HG02642 (cell line): Measurements from ENCODE around the gene PDE4B.

Experiments used
- ATAC-seq: cut with Tn5 transposase; IDR thresholded peaks from one replicate; pipeline ENCODE4 v1.9.1; 2021; ENCODE audit warnings: mild to moderate bottlenecking; ENCODE audit not compliant: unreplicated experiment, poor library complexity

Gene PDE4B

GRCh38 chr1:66270119-66270812 is 477.6 kb downstream of the PDE4B start:
- no peak for ATAC-seq

- no peak for ATAC-seq
Measured at GRCh38 chr1:66271216-66271903, 478.7 kb downstream of the PDE4B start.

DNA sequence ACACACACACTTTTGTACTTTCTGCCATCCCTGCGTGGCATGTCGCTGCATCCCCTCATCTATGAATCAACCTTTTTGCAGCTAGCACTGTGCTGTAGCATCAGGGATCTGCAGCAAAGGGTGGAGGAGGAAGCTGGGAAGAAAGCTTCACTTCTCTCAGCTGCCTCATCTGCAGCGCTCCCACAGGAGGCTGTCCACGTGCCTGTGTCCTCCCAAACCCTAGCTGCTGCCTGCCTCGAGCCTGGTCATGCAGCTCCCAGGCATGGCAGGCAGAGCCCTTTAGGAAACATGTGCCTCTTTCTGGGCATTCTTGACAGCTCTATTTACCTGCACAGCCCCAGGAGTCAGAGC is 479.2 kb downstream of the PDE4B start:
- ATAC-seq, result no peak

DNA sequence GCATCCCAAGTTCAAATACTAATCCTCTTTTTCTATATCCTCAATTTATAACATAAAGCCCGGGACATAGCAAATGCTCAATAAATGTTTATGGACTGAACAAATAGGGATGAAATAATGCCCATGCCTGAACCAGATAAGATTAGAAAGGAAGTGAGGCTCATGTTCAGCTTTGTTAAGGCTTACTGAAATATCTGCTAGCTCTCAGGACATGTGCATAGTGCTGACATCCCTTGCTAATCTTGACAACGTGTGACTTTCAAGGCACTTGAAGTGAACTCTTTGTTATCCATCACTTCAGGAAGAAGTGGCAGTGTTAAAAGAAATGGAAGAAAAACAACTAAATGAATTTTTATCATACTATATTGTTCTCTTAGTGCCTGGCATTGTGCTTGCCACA is 481.0 kb downstream of the PDE4B start:
- ATAC-seq, result no peak

DNA sequence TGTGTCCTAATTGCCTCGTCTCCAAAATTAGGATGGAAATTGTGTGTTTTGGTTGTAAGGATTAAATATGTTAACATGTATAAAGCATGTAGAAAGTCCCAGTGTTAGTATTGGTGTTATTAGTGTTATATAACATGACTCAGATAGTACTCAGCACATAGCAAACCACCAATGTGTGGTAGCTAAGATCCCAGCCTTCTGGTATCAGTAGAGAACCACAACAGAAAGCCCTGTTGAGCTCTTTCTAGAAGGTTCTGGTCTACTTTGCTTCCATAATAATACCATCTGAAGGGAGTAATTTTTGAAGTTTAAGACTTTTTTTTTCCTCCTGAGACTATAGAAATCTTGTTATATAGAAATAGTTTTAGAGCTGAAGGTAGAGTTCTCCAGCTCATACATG is 481.9 kb downstream of the PDE4B start:
- ATAC-seq, result peak; percentile 39

DNA sequence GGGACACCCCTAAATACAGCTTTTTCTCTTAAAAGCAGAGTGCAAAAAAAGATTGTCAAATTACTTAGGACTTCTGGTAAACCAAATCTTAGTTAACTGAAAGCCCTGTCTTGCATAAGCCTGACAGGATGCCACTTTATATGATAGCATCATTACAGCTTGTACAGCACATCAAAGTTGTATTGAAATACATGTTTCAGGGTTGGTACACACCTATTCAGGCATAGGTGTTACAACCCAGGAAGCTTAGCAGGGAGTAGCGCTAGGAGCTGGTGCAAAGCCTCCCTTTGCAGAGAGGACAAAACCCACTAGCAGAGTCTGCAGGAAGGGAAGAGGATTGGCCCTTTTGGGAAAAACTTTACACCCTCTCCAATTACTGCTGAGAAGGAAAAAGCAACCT is 482.4 kb downstream of the PDE4B start:
- no peak for ATAC-seq

DNA sequence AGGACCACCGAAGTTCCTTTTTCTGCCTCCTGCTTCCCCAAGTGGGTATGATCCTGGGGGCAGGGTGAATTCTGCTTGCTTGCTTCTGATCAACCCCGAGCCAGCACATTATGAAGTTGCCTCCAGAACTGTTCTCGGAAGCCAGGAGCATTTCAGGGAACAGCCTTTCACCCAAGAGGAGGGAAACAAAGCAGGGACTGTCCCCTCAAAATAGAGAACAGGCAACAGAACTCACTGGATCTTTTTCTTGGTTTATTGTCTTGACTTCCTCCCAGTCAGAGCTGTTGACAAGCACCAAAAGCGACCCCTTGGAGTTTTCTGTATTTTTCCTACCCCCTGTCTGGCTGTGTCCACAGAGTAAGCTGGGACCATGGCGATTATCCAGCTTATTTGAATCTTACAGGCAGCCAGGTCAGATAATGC is 482.9 kb downstream of the PDE4B start:
- ATAC-seq, result no peak

GRCh38 chr1:66276218-66276617 is 483.5 kb downstream of the PDE4B start:
- peak; percentile 72 for ATAC-seq

DNA sequence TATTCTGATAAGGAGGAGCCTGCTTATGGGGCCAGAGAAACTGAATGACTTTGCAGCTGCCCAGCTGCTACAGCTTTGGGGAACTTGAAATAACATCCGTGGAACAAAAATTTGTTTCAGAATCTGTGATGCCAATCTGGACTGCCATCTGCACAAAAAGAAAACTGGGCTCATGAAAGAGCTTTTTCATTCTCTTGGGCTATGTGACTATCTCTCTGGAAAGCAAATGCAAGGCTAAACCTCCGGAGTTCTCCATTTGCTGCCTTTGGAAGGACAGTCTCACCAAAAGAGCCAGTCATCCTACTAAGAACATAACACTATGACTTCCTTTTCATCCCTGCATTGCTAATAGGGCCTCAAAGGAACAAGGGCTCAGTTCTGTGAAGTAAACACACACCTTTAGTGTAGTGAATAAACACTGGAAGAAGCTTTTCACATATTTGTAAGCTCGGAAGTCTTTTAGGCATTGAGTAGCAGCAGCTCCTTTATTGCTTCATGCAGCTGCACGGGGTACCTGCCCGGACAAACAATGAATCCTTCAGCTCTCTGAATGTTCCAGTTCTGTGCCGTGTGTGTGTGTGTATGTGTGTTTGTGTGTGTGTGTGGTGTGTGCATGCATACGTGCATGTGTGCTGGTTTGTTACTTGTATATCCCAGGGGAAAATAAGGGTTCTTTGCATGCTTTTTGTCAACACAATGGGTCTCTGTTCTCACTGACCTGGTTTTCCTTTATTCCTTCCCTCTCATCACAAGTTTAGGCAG is 485.7 kb downstream of the PDE4B start:
- ATAC-seq, result no peak

DNA sequence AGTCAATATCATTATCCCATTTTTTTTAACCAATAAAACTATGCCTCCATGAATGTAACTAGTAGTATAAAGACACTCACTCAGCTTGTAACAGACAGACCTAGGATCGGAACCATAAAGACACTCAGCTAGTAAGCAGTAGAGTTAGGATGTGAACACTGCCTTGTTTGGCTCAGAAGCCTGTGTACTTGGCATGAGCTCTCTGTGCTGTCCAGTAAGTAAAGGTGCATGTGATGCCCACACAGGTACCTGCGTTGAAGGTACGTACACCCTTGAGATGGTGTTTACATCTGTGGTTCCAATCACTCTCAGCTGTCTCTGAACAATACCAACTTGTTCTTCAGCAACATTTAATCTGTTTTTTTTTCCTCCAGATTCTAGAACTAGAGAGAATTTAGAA is 489.1 kb downstream of the PDE4B start:
- no peak for ATAC-seq

GRCh38 chr1:66282343-66282852 is 489.7 kb downstream of the PDE4B start:
- peak; percentile 83 for ATAC-seq

DNA sequence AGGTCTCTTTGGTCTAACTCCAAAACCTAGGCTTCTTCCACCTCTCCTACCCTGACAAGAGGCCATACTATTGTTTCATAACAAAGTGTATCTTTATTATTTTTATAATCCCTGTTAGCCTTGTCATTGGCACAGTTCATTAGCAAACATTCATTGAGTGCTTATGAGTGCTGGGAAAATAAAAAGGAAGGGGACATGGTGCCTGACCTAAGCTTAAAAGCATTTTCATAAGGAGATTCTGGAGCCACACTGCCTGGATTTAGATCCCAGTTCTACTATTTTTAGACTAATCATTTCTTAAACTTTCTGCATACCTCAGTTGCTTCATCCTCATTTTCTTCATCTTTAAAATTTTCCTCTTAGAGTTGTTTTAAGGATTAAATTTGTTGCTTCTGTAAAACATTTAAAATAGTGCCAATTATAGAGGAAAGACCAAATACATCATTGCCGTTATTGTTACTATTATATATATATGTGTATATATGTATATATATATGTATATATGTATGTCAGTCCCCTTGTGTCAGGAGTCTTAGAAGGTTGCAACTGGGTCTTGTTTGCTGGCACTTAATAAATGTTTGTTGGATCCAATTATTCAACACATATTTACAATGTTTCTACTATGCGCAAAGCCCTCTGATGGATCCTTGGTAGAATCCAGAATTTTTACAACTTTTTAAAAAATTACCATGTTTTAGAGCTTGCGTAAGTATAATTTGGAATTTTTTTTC is 490.4 kb downstream of the PDE4B start:
- ATAC-seq, result no peak

DNA sequence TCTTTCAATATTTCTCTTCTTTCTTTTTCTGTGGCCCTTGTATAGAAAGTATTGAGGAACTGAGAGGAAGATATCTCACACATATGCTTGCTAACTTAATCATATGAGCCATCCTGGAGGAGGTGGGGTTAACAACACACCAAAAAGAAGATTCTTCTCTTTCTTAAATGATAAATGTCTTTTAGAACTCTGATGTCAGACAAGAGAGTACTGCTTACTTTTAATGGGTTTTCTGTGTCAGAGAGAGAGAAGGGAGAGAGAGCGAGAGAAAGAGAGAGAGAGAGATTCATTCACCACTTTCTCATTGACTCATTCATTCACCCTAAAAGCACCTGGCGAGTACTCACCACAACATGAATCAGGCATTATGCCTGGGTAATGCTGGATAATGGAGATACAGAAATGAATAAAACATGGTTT is 490.9 kb downstream of the PDE4B start:
- peak; percentile 60 for ATAC-seq

DNA sequence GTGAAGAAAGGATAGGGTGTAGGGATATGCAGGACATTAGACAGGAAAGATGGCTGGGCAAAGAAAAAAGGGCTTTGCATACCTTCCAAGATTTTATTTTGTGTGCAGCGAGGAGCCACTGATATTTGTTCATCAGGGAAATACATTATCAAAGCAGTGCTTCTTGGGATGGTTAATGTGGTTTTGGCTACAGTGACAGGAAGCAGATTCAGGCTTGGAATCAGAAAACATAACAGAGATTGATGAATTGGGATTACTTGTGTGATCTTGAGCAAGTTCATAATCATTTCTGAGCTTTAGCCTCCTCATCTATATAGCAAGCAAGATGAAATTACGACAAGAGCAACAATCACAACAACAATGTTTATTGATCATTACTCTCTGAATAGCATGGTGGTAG is 492.1 kb downstream of the PDE4B start:
- no peak for ATAC-seq

DNA sequence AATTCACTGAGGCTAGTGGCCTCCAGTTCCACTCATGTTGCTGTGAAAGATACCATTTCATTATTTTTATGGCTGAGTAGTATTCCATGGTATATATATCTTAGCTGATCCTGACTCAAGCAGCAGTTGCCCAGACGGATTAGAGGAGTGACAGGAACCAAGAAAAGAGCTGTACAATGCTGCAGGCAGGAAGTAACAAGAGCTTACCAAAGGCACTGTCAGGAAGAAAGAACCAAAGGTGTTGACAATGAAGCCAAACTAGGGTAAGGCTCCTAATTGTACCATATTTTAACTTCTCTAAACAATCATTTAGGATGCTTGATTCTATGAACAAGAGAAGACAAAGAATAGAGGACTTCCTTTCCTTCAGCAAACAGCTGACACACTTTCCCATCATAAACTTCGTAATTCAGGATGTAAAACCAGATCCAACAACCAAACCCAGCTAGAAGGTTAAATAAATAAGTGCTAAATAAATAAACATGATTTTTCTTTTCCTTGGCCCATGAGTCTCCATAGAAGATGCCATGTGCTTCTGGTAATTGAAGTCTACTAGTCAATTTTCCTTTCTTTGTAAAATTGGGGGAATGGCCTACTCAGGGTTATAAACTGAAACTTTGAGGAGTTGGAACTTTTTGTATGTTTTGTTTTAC is 493.0 kb downstream of the PDE4B start:
- ATAC-seq, result no peak

- ATAC-seq, result no peak
Measured at GRCh38 chr1:66286307-66286706, 493.6 kb downstream of the PDE4B start.

DNA sequence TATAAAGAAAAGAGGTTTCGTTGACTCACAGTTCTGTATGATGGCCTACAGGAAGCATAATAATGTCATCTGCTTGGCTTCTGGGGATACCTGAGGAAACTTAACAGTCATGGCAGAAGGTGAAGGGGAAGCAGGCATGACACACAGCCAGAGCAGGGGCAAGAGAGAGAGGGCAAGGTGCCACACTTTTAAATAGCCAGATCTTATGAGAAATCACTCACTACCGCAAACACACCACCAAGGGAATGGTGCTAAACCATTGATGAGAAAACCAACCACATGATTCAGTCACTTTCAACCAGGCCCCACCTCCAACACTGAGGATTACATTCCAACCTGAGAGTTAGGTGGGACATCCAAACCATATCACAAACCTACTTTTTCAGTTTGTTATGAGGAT is 495.4 kb downstream of the PDE4B start:
- ATAC-seq, result no peak

GRCh38 chr1:66290761-66291530 is 498.3 kb downstream of the PDE4B start:
- ATAC-seq, result no peak

DNA sequence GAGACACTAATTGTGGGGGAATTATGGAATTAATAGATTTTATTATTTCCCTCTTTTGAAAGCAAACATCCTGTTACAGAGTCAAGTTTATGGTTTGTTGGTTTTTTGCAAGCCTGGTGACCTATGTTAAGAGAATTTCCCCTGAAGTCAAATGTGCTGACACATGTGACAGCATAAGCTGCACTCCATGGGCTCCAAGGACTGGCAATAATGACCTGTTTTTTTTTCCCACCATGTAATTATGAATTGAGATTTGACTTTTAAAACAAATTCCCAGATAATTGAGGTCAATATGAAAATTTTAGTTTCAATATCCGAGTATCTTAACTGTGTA is 498.8 kb downstream of the PDE4B start:
- no peak for ATAC-seq
